ENCODE results near the gene CNEP1R1.

DNA sequence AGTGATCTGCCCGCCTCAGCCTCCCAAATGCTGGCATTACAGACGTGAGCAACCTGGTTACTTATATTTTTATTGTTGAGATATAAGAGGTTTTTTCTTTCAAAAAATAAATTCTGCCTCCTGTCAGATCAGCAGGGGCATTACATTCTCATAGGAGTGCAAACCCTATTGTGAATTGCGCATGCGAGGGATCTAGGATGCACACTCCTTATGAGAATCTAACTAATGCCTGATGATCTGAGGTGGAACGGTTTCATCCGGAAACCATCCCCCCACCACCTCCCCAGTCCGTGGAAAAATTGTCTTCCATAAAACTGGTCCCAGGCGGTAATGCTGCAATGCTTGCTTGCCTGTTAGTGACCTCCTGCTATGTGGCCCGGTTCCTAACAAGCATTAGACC, 7.5 kb upstream of the CNEP1R1 start:
- TF ChIP-seq, protein P1, sequence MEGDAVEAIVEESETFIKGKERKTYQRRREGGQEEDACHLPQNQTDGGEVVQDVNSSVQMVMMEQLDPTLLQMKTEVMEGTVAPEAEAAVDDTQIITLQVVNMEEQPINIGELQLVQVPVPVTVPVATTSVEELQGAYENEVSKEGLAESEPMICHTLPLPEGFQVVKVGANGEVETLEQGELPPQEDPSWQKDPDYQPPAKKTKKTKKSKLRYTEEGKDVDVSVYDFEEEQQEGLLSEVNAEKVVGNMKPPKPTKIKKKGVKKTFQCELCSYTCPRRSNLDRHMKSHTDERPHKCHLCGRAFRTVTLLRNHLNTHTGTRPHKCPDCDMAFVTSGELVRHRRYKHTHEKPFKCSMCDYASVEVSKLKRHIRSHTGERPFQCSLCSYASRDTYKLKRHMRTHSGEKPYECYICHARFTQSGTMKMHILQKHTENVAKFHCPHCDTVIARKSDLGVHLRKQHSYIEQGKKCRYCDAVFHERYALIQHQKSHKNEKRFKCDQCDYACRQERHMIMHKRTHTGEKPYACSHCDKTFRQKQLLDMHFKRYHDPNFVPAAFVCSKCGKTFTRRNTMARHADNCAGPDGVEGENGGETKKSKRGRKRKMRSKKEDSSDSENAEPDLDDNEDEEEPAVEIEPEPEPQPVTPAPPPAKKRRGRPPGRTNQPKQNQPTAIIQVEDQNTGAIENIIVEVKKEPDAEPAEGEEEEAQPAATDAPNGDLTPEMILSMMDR (IDR thresholded peaks at IDR 0.05), result no peak
- TF ChIP-seq ZNF671 (CRISPR knock-in tag; IDR thresholded peaks at IDR 0.05) (no peak), RELA (CRISPR knock-in tag; IDR thresholded peaks at IDR 0.05; ENCODE audit: borderline replicate concordance) (no peak), NFYB (CRISPR knock-in tag; conservative IDR thresholded peaks at IDR 0.05; ENCODE audit: low read depth) (no peak), JUN (CRISPR knock-in tag; IDR thresholded peaks at IDR 0.05) (no peak), FOXJ3 (CRISPR knock-in tag; IDR thresholded peaks at IDR 0.05; ENCODE audit: borderline replicate concordance) (no peak)
- TF ChIP-seq, protein P2, sequence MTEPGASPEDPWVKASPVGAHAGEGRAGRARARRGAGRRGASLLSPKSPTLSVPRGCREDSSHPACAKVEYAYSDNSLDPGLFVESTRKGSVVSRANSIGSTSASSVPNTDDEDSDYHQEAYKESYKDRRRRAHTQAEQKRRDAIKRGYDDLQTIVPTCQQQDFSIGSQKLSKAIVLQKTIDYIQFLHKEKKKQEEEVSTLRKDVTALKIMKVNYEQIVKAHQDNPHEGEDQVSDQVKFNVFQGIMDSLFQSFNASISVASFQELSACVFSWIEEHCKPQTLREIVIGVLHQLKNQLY (CRISPR knock-in tag; IDR thresholded peaks at IDR 0.05), result no peak
- TF ChIP-seq, protein P3, sequence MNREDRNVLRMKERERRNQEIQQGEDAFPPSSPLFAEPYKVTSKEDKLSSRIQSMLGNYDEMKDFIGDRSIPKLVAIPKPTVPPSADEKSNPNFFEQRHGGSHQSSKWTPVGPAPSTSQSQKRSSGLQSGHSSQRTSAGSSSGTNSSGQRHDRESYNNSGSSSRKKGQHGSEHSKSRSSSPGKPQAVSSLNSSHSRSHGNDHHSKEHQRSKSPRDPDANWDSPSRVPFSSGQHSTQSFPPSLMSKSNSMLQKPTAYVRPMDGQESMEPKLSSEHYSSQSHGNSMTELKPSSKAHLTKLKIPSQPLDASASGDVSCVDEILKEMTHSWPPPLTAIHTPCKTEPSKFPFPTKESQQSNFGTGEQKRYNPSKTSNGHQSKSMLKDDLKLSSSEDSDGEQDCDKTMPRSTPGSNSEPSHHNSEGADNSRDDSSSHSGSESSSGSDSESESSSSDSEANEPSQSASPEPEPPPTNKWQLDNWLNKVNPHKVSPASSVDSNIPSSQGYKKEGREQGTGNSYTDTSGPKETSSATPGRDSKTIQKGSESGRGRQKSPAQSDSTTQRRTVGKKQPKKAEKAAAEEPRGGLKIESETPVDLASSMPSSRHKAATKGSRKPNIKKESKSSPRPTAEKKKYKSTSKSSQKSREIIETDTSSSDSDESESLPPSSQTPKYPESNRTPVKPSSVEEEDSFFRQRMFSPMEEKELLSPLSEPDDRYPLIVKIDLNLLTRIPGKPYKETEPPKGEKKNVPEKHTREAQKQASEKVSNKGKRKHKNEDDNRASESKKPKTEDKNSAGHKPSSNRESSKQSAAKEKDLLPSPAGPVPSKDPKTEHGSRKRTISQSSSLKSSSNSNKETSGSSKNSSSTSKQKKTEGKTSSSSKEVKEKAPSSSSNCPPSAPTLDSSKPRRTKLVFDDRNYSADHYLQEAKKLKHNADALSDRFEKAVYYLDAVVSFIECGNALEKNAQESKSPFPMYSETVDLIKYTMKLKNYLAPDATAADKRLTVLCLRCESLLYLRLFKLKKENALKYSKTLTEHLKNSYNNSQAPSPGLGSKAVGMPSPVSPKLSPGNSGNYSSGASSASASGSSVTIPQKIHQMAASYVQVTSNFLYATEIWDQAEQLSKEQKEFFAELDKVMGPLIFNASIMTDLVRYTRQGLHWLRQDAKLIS (CRISPR knock-in tag; IDR thresholded peaks at IDR 0.05; ENCODE audit: borderline replicate concordance), result no peak
- TF ChIP-seq, protein P4, sequence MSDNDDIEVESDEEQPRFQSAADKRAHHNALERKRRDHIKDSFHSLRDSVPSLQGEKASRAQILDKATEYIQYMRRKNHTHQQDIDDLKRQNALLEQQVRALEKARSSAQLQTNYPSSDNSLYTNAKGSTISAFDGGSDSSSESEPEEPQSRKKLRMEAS (CRISPR knock-in tag; IDR thresholded peaks at IDR 0.05), result no peak
- TF ChIP-seq, protein P5, sequence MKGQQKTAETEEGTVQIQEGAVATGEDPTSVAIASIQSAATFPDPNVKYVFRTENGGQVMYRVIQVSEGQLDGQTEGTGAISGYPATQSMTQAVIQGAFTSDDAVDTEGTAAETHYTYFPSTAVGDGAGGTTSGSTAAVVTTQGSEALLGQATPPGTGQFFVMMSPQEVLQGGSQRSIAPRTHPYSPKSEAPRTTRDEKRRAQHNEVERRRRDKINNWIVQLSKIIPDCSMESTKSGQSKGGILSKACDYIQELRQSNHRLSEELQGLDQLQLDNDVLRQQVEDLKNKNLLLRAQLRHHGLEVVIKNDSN (CRISPR knock-in tag; IDR thresholded peaks at IDR 0.05), result no peak
- TF ChIP-seq, protein P6, sequence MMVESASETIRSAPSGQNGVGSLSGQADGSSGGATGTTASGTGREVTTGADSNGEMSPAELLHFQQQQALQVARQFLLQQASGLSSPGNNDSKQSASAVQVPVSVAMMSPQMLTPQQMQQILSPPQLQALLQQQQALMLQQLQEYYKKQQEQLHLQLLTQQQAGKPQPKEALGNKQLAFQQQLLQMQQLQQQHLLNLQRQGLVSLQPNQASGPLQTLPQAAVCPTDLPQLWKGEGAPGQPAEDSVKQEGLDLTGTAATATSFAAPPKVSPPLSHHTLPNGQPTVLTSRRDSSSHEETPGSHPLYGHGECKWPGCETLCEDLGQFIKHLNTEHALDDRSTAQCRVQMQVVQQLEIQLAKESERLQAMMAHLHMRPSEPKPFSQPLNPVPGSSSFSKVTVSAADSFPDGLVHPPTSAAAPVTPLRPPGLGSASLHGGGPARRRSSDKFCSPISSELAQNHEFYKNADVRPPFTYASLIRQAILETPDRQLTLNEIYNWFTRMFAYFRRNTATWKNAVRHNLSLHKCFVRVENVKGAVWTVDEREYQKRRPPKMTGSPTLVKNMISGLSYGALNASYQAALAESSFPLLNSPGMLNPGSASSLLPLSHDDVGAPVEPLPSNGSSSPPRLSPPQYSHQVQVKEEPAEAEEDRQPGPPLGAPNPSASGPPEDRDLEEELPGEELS (CRISPR knock-in tag; IDR thresholded peaks at IDR 0.05), result no peak
- TF ChIP-seq, protein P7, sequence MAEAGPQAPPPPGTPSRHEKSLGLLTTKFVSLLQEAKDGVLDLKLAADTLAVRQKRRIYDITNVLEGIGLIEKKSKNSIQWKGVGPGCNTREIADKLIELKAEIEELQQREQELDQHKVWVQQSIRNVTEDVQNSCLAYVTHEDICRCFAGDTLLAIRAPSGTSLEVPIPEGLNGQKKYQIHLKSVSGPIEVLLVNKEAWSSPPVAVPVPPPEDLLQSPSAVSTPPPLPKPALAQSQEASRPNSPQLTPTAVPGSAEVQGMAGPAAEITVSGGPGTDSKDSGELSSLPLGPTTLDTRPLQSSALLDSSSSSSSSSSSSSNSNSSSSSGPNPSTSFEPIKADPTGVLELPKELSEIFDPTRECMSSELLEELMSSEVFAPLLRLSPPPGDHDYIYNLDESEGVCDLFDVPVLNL (CRISPR knock-in tag; IDR thresholded peaks at IDR 0.05; ENCODE audit: borderline replicate concordance, low read depth), result no peak

Data from WTC11 (cell line).